Activated CD8-positive, alpha-beta memory T cell treated with anti-CD3 and anti-CD28 coated beads, Interleukin-2, amount 10 ng/mL, durations not matched to agents 7 days and 5 days (primary cell): Measurements from ENCODE around the gene CACNA1E. TPM values are rescaled to one million over a fixed set of nuclear protein-coding genes. Genes with fewer than 3 reads are reported as not detected.

Experiments
- ATAC-seq: fragments of 150-1000 bp; cut with Tn5 transposase; one replicate; pipeline ENCODE4 v1.10.0; 2021; ENCODE audit warnings: moderate library complexity
- CTCF ChIA-PET: fragments of 350-600 bp; sonication (Branson Sonifier 250); formaldehyde crosslinking; loops from one replicate; lab custom pipeline; 2021; ENCODE audit warnings: antibody characterized with exemption; lab: Charles Lee
- DNase-seq: peaks from one replicate; pipeline ENCODE4 v3.0.0-alpha.2; 2020
- H3K27ac Mint-ChIP-seq: one replicate; pipeline ENCODE4 v1.8.0; 2021; ENCODE audit warnings: mild to moderate bottlenecking, mixed read lengths
- H3K27me3 Mint-ChIP-seq: one replicate; pipeline ENCODE4 v1.8.0; 2021; ENCODE audit warnings: mixed read lengths
- H3K36me3 Mint-ChIP-seq: one replicate; pipeline ENCODE4 v1.8.0; 2021; ENCODE audit warnings: mild to moderate bottlenecking, mixed read lengths
- H3K4me1 Mint-ChIP-seq: one replicate; pipeline ENCODE4 v1.8.0; 2021; ENCODE audit warnings: mixed read lengths
- H3K4me3 Mint-ChIP-seq: one replicate; pipeline ENCODE4 v1.8.0; 2021; ENCODE audit warnings: mild to moderate bottlenecking, moderate library complexity, mixed read lengths
- H3K9me3 Mint-ChIP-seq: one replicate; pipeline ENCODE4 v1.8.0; 2022; ENCODE audit warnings: low read depth, mixed read lengths
- total RNA-seq, 2 experiments: library from RNA; stranded (reverse); gene quantifications; one replicate each; pipeline ENCODE4 v1.2.3, GENCODE V29; 2021

Gene CACNA1E
- total RNA-seq, 2 experiments from 2014 or later, result not detected

DNA sequence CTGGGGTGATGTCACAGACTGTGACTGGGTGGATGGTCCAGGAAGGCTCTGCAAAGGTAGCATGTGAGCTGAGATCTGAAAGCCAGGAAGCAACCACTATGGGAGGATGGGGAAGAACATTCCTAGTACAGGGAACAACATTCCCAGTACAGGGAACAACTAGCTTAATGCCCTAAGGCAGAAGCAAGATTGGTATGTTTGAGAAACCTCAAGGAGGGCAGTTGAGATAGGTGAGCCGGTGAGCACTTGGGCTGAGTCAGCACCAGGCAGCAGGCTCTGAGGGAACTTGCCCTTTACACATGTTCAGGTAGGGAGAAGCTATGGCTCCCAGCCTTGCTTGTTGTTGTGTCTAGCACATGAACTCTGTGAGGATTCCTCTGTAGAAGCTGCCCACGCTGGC, 24.2 kb upstream of the CACNA1E start:
- Mint-ChIP-seq H3K4me1 (no peaks in the 10 kb centered on the region), H3K9me3 (no peaks in the 10 kb centered on the region), H3K36me3 (no peaks in the 10 kb centered on the region), H3K27ac (no peak overlapping the region), H3K27me3 (peaks cover 13% of the 10 kb centered on the region), H3K4me3 (no peak overlapping the region)
- CTCF ChIA-PET, result no interaction called here
- ATAC-seq (no peak), DNase-seq (no peak)

DNA sequence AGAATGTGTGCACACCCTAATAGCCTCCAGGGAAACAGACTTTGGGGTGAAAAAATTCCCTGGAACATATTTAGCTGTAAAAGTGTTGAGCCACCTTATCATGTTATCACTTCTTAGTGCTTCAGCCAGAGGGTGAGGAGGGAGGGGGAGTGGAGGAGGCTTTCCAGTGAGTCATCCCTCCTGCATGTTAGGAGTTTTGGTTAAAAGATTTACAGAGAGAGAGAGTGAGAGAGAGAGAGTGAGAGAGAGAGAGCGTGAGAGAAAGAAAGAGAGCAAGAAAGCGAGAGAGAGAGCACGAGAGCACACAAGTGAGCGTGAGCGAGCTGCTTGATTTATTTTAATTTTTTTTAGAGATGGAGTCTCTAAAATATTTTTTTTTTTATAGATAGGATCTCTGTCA, 13.5 kb upstream of the CACNA1E start:
- Mint-ChIP-seq H3K4me3 (no peak overlapping the region), H3K36me3 (no peaks in the 10 kb centered on the region), H3K9me3 (no peaks in the 10 kb centered on the region), H3K27me3 (peaks cover 30% of the 10 kb centered on the region), H3K4me1 (no peaks in the 10 kb centered on the region), H3K27ac (no peak overlapping the region)
- CTCF ChIA-PET, result no interaction called here
- no peak for DNase-seq
- no peak for ATAC-seq

DNA sequence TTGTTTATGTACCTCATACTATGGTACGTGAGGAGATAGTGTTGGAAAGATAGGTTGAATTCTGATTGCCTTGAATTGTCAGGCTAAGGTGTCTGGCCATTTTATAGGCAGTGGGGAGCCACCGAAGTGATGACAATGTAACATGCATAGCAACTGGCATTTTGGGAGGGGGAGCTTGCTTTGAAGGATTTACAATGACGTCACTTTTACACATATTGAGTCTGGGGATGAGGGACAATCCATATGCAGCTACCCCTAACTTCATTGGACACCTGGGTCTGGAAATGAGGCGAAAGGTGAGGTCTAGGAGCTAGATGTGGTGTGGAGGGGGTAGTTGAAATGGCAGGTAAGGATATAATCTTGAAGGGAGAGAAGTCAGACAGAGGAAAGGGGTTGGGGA, 7.7 kb upstream of the CACNA1E start:
- H3K36me3 Mint-ChIP-seq, result no peaks in the 10 kb centered on the region
- DNase-seq (no peak), ATAC-seq (no peak)
- H3K9me3 Mint-ChIP-seq, result no peaks in the 10 kb centered on the region
- peaks cover 24% of the 10 kb centered on the region for H3K27me3 Mint-ChIP-seq
- CTCF ChIA-PET, result interaction anchor here (0.8 kb wide), 1 partner anchor 201 kb away, joined by 4 read pairs; no protein-coding TSS in a partner anchor
- no peaks in the 10 kb centered on the region for H3K4me1 Mint-ChIP-seq
- no peak overlapping the region for H3K4me3 Mint-ChIP-seq
- no peak overlapping the region for H3K27ac Mint-ChIP-seq

DNA sequence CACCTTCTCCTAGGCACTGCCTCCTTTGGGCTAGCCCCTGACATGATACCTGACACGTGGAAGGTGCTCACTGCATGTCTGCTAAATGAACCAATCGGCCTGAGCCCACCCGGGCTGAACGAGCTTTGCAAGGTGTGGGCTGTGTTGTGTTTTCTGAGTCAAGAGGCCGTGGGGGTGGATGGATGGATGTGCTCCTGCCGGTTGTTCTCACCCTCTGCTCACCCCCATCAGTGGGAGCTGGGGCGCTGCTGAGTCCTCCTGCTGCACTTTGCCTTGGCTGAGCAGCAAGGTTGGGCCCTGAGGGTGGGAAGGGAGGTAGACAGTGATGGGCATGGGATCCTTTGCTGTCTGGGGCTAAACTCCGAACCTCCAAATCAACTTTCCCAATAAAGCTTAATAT, 6.7 kb upstream of the CACNA1E start:
- CTCF ChIA-PET, result no interaction called here
- Mint-ChIP-seq H3K4me3 (no peak overlapping the region), H3K36me3 (no peaks in the 10 kb centered on the region), H3K27me3 (peaks cover 34% of the 10 kb centered on the region), H3K4me1 (no peaks in the 10 kb centered on the region), H3K9me3 (no peaks in the 10 kb centered on the region), H3K27ac (no peak overlapping the region)
- ATAC-seq (no peak), DNase-seq (no peak)

DNA sequence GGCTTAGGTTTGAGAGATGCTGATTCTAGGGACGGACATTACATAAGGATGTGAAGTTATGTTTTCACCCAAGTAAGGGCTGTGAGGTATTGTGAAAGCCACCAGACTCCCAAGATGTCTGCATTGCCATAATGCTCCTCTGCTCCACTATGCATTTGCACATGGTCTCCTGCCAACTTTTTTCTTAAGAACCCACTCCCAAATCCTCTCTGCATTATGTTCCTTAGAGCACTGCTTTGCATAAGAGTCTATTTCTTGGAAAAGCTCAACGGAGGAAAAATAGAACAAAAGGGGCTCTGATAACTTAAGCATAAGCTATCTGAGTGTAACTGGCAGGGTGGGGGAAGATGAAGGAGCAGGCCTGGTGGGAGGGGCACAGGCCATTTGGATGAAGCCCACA, 5.0 kb upstream of the CACNA1E start:
- CTCF ChIA-PET, result interaction anchor here (0.8 to 3.6 kb wide), 9 partner anchors 24 to 651 kb away, joined by 3 to 15 read pairs (median 4); no protein-coding TSS in a partner anchor
- DNase-seq (no peak), ATAC-seq (no peak)
- Mint-ChIP-seq H3K9me3 (no peaks in the 10 kb centered on the region), H3K4me1 (peaks cover 3% of the 10 kb centered on the region), H3K27ac (no peak overlapping the region), H3K36me3 (no peaks in the 10 kb centered on the region), H3K27me3 (peaks cover 42% of the 10 kb centered on the region), H3K4me3 (no peak overlapping the region)

DNA sequence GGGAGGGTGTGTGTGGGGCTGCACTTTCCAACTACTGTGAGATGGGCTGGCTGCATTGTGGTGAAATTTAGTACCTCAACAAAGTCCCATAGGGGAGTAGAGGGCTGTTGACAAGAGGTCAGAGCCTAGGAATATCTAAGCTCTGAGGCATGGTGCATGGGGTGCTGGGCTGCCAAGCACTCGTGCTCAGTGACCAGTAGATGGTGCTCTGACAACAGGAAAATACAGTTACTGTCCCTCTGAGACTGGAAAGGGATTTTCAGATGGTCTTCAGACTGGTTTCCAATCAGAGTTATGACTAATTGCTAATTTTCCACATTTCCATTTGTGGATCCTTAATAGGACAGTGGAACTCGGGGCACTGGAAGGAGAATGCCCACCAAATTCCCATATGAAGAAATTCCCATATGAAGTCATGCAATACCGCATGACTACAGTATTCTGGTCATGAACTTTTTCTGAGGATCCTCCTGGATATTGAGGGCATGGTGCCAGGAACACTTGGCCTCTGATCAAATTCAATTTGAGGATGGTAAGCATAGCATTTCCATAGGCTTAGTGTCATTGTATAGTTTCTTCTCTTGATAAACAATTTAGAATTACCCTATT, 4.1 kb upstream of the CACNA1E start:
- Mint-ChIP-seq H3K27ac (no peak overlapping the region), H3K36me3 (no peaks in the 10 kb centered on the region), H3K4me3 (no peak overlapping the region), H3K9me3 (no peaks in the 10 kb centered on the region), H3K27me3 (peaks cover 51% of the 10 kb centered on the region), H3K4me1 (peaks cover 3% of the 10 kb centered on the region)
- DNase-seq (peak; percentile 47), ATAC-seq (peak; percentile 55)
- CTCF ChIA-PET, result interaction anchor here (0.6 to 3.6 kb wide), 15 partner anchors 12 to 650 kb away, joined by 3 to 15 read pairs (median 4); no protein-coding TSS in a partner anchor

DNA sequence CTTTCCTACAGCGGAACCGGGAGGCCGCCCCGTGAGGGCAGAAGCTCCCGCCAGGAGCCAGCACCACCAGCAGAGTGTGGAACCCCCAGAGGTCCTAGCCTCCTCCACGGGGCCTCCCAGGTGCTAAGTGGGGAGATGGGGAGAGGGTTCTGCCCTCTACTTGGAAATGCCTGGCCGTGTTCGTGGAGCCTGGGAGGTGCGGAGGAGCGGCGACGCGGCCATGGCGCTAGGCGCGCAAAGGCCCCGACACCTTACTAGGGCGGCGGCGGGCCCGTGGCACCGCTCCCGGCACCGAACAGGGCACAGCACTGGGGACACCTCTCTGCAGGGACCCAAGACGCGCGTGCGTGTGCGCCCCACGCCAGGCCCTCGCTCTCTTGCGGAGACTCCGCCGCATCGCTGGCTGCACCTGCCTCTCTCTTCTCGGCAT, 1.3 kb upstream of the CACNA1E start:
- Mint-ChIP-seq H3K36me3 (no peaks in the 10 kb centered on the region), H3K27ac (no peak overlapping the region), H3K9me3 (no peaks in the 10 kb centered on the region), H3K4me1 (peaks cover 3% of the 10 kb centered on the region), H3K4me3 (peak overlapping the region; percentile 44), H3K27me3 (peaks cover 79% of the 10 kb centered on the region)
- CTCF ChIA-PET, result interaction anchor here (0.8 to 2.3 kb wide), 4 partner anchors 455 to 661 kb away, joined by 3 to 7 read pairs (median 4); no protein-coding TSS in a partner anchor
- no peak for ATAC-seq
- DNase-seq, result no peak

DNA sequence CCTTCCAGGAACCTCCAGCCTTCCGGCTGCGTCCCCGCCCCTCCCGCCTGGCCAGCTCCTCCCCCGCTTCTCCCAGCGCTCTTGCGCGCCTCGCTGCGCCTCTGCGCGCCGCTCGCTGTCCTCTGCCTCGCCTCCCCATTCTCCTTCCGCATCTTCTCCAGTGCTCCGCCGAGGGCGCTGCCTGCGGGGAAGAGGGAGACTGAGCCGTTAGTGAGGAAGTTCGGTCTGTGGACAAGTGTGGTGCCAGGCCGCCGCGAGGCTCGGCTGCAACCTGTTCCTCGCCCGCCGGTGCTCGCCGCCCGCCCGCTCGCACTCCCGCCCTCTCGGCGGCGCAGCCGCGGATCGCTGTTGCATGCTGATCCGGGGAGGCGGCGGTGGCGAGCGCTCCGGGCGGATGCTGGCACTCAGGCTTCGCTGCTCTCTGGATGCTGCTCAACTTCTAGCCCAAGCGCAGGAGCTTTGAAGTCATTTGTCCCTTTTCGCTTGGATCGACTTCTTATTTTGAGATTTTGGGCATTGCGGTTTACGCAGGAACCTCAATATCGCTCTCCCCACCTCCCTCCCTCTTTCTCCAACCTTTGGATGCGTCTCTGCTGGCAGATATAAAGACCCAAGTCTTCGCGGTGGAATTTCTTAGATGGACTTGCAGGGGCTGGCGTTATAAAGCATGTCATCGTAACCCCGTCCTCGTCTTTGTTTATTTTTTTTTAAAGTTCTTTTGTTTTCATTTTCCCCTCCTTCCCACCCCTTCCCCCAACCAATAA, 614 bp upstream of the CACNA1E start:
- CTCF ChIA-PET, result interaction anchor here (0.8 to 2.3 kb wide), 3 partner anchors 454 to 661 kb away, joined by 3 to 7 read pairs (median 5); no protein-coding TSS in a partner anchor
- ATAC-seq (peak; percentile 70), DNase-seq (peak; percentile 58)
- no peak overlapping the region for H3K27ac Mint-ChIP-seq
- peaks cover 83% of the 10 kb centered on the region for H3K27me3 Mint-ChIP-seq
- no peaks in the 10 kb centered on the region for H3K9me3 Mint-ChIP-seq
- H3K4me1 Mint-ChIP-seq, result peaks cover 3% of the 10 kb centered on the region
- peak overlapping the region; percentile 44 for H3K4me3 Mint-ChIP-seq
- no peaks in the 10 kb centered on the region for H3K36me3 Mint-ChIP-seq

DNA sequence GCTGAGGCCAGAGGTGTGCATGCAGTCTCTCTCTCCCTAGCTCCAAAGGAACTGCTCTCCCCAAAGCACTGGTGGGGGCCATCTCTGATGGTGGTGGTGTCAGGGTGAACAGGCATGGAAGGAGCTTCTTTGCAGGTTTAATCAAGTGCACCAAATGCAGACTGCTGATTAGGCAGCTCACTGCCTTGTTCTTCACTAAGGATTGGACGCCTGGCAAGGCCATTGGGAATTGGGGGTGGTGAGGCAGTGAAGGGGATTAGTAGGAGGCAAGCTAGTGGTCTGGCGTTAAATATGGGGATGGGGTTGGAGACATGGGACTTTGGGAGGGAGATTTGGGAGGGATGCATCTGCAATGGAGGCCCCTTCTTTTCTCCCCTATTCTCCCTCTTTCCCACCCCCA, 1.5 kb downstream of the CACNA1E start:
- CTCF ChIA-PET, result interaction anchor here (0.7 to 1.6 kb wide), 2 partner anchors 18 to 596 kb away, joined by 3 to 5 read pairs; no protein-coding TSS in a partner anchor
- no peak for ATAC-seq
- H3K9me3 Mint-ChIP-seq, result no peaks in the 10 kb centered on the region
- no peak overlapping the region for H3K4me3 Mint-ChIP-seq
- H3K27ac Mint-ChIP-seq, result no peak overlapping the region
- DNase-seq, result no peak
- peaks cover 3% of the 10 kb centered on the region for H3K4me1 Mint-ChIP-seq
- H3K36me3 Mint-ChIP-seq, result no peaks in the 10 kb centered on the region
- H3K27me3 Mint-ChIP-seq, result peaks cover 99% of the 10 kb centered on the region

DNA sequence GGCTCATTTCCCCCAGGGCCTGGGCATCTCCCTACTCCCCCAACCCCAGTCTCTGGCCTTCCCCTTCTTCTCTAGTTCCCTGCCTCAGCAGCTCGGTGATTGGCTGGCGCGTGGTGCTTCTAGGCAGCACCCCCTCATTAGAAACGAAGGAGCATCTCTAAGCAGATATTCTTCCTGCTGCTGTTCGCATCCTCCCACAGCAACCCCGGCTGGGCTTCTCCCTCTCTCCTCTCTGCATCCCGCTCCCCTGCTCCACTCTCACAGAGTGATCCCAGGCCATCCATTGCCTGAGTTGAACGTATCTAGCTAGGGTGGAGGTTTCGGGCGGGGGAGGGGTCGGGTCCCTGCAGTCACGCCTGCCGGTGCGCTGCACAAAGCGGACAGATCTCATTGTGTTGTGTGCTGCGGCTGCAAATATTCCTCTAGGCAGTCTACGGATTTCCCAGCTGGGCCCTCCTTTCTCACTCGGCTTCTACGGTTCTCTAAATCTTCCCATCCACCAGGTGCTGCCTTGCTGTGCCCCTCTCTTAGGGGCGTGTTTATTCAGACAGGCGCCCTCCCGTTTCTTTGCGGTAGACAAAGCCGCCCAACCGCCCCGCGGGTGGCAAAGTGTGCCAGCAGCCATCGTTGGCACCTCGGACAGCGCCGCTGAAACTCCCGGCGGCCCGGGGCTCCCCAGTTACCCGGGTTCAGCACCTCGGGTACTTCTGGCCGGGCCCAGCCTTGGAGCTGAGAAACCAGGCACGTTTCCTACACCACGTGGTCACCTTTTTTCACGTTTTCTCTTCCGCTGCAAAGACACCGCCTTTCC, 2.2 kb downstream of the CACNA1E start:
- no peak for DNase-seq
- Mint-ChIP-seq H3K4me3 (no peak overlapping the region), H3K4me1 (peaks cover 3% of the 10 kb centered on the region), H3K9me3 (no peaks in the 10 kb centered on the region), H3K27me3 (peaks cover 95% of the 10 kb centered on the region), H3K36me3 (no peaks in the 10 kb centered on the region), H3K27ac (no peak overlapping the region)
- no peak for ATAC-seq
- CTCF ChIA-PET, result interaction anchor here (0.6 to 1.6 kb wide), 3 partner anchors 17 to 595 kb away, joined by 3 to 5 read pairs (median 4); no protein-coding TSS in a partner anchor

DNA sequence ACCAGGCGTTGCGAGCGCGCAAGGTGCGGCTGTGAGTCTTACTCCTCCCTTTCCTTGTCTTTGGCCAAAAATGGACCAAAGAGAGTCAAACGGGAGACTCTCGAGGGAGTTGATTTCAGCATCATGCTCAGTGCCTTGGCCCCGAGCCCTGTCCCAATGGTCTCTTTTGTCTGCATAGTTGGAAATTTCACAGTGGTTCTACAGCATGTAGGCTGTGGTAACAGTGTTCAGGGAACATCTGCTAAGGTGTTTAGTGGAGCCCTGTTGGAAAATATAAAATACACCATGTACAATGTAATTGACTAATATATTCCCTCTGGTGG, 2.7 kb downstream of the CACNA1E start:
- DNase-seq, result no peak
- CTCF ChIA-PET, result no interaction called here
- Mint-ChIP-seq H3K27me3 (peaks cover 93% of the 10 kb centered on the region), H3K4me3 (no peak overlapping the region), H3K9me3 (no peaks in the 10 kb centered on the region), H3K36me3 (no peaks in the 10 kb centered on the region), H3K27ac (no peak overlapping the region), H3K4me1 (peaks cover 3% of the 10 kb centered on the region)
- no peak for ATAC-seq

DNA sequence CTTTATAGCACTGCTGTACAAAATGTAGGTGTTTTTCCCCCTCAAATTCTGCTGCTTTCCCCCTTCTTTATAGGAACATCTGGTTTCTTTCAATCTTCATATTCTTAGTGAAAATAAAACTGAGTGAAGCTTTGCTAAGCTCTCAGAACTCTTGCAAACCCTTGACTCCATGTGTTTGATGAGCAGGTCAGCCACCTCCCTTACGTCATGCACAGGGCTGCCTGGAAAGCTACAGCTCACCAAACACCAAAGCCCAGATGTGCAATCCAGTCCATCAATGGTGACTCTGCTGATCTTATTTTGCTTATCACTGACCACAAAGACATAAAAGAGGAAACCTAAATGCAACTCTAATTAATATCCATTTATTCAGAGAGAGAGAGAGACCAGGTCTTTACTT, 5.5 kb downstream of the CACNA1E start:
- ATAC-seq, result no peak
- H3K27ac Mint-ChIP-seq, result no peak overlapping the region
- no peaks in the 10 kb centered on the region for H3K9me3 Mint-ChIP-seq
- CTCF ChIA-PET, result no interaction called here
- H3K27me3 Mint-ChIP-seq, result peaks cover 77% of the 10 kb centered on the region
- no peaks in the 10 kb centered on the region for H3K36me3 Mint-ChIP-seq
- H3K4me3 Mint-ChIP-seq, result no peak overlapping the region
- no peak for DNase-seq
- no peaks in the 10 kb centered on the region for H3K4me1 Mint-ChIP-seq

DNA sequence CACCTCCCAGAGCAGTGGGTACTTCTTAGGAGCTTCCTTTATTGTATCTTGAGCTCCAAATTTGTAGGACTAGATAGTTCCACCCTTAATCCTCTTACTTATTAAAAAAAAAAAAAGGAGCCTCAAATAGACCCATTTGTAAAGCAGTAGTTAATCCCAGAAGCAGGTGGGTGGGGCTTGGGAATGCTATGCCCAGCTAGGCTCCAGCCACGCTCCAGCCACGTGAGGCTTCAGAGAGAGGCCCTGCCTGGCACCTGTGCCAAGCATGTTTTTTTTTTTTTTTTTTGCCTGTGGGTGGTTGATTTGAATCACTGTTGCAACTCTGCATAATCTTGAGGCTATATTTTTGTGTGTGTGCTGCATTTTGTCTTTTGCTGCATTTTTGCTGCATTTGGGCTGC, 7.0 kb downstream of the CACNA1E start:
- CTCF ChIA-PET, result interaction anchor here (0.6 kb wide), 1 partner anchor 55 kb away, joined by 5 read pairs; no protein-coding TSS in a partner anchor
- Mint-ChIP-seq H3K4me1 (no peaks in the 10 kb centered on the region), H3K27me3 (peaks cover 65% of the 10 kb centered on the region), H3K36me3 (no peaks in the 10 kb centered on the region), H3K4me3 (no peak overlapping the region), H3K9me3 (no peaks in the 10 kb centered on the region), H3K27ac (no peak overlapping the region)
- ATAC-seq (no peak), DNase-seq (no peak)
